ACHN (cell line): Measurements from ENCODE around the gene RPAP3.
"Not testable (repeated sequence)": the region's sequence is repeated elsewhere in the genome, so short reads cannot be mapped to it uniquely, and the experiment has no call there.

Source experiments
- DNase-seq: peaks from one replicate; pipeline ENCODE4 v3.0.0-alpha.2; 2015
- in situ Hi-C: cut with HindIII; loops from 2 replicates; pipeline ENCODE4 v1.10.0; 2017; ENCODE audit warnings: low sequenced_read_pairs, low pct_ligation_motif_present, low pct_unique_long_range_greater_than_20kb

RPAP3 gene

GRCh38 chr12:47636908-47637780 is 68.7 kb downstream of the RPAP3 start:
- in situ Hi-C loops: no loop called here
- peak; percentile 47 for DNase-seq

- DNase-seq, in situ Hi-C loops: not testable (repeated sequence)
Observed at GRCh38 chr12:47635770-47636169, 70.1 kb downstream of the RPAP3 start.

- DNase-seq: no peak
- in situ Hi-C loops: no loop called here
Observed at GRCh38 chr12:47634127-47634526, 71.7 kb downstream of the RPAP3 start.

GRCh38 chr12:47621960-47622359 is 83.9 kb downstream of the RPAP3 start:
- in situ Hi-C loops: no loop called here
- DNase-seq: no peak

- DNase-seq: no peak
- in situ Hi-C loops: no loop called here
Observed at GRCh38 chr12:47617476-47617875, 88.4 kb downstream of the RPAP3 start.

GRCh38 chr12:47616440-47616839 is 89.4 kb downstream of the RPAP3 start:
- in situ Hi-C loops: no loop called here
- no peak for DNase-seq

GRCh38 chr12:47615711-47616110 is 90.1 kb downstream of the RPAP3 start:
- in situ Hi-C loops: no loop called here
- no peak for DNase-seq

- in situ Hi-C loops: no loop called here
- no peak for DNase-seq
Observed at GRCh38 chr12:47614521-47614920, 91.3 kb downstream of the RPAP3 start.

- in situ Hi-C loops: no loop called here
Observed at GRCh38 chr12:47612953-47613352, 92.9 kb downstream of the RPAP3 start.

GRCh38 chr12:47611906-47612305 is 93.9 kb downstream of the RPAP3 start:
- in situ Hi-C loops: no loop called here
- DNase-seq: no peak

More at GRCh38 chr12:47612953-47613352, 92.9 kb downstream of the RPAP3 start:
- no peak for DNase-seq
